HG03460 (cell line): Measurements from ENCODE around the gene TFCP2L1.

ENCODE experiments used
- ATAC-seq: cut with Tn5 transposase; IDR thresholded peaks from one replicate; pipeline ENCODE4 v1.9.1; 2021; ENCODE audit not compliant: unreplicated experiment

TFCP2L1 gene

GRCh38 chr2:121179467-121179866, 105.5 kb downstream of the TFCP2L1 start:
- ATAC-seq: no peak

- ATAC-seq: no peak
Measured at GRCh38 chr2:121178730-121179129, 106.3 kb downstream of the TFCP2L1 start.

- ATAC-seq: no peak
Measured at GRCh38 chr2:121177896-121178295, 107.1 kb downstream of the TFCP2L1 start.

- ATAC-seq: no peak
Measured at GRCh38 chr2:121175326-121175725, 109.7 kb downstream of the TFCP2L1 start.

- no peak for ATAC-seq
Measured at GRCh38 chr2:121173806-121174205, 111.2 kb downstream of the TFCP2L1 start.

- ATAC-seq: no peak
Measured at GRCh38 chr2:121173112-121173511, 111.9 kb downstream of the TFCP2L1 start.

GRCh38 chr2:121172456-121172855, 112.5 kb downstream of the TFCP2L1 start:
- no peak for ATAC-seq

GRCh38 chr2:121171625-121172119, 113.3 kb downstream of the TFCP2L1 start:
- no peak for ATAC-seq

GRCh38 chr2:121170577-121170976, 114.4 kb downstream of the TFCP2L1 start:
- no peak for ATAC-seq

GRCh38 chr2:121167411-121167810, 117.6 kb downstream of the TFCP2L1 start:
- no peak for ATAC-seq
